Upper lobe of left lung (tissue), 6 donors: ENCODE data around the gene ERG28. TPM values are rescaled to one million over a fixed set of nuclear protein-coding genes. Genes with fewer than 3 reads are reported as not detected.
A peak's percentile ranks its signal among the peaks of the same experiment; 100 is the strongest.

Source experiments
- ATAC-seq, 2 donors: fragments of 200-7000 bp; cut with Tn5 transposase; one replicate each; pipeline ENCODE4 v1.9.1; 2022; ENCODE audit warnings: mild to moderate bottlenecking in 2 of 2, moderate library complexity in 2 of 2; ENCODE audit not compliant: low FRiP score in 2 of 2
- DNase-seq, 2 donors: peaks; one replicate each; pipeline ENCODE4 v3.0.0-alpha.2; 2019 to 2020
- H3K27ac ChIP-seq, 4 donors: fragments of 200-600 bp; sonication (generic); one replicate each; pipeline ENCODE4 v1.5.1; 2016 to 2019
- H3K27me3 ChIP-seq, 4 donors: fragments of 200-600 bp; sonication (generic); one replicate each; pipeline ENCODE4 v1.5.1; 2017 to 2019
- H3K36me3 ChIP-seq, 4 donors: fragments of 200-600 bp; sonication (generic); one replicate each; pipeline ENCODE4 v1.5.1; 2016 to 2019
- H3K4me1 ChIP-seq, 4 donors: fragments of 200-600 bp; sonication (generic); one replicate each; pipeline ENCODE4 v1.5.1; 2018 to 2019
- H3K4me3 ChIP-seq, 4 donors: fragments of 200-600 bp; sonication (generic); one replicate each; pipeline ENCODE4 v1.5.1; 2017 to 2019; ENCODE audit warnings: mild to moderate bottlenecking in 2 of 4, moderate library complexity in 1 of 4
- H3K9me3 ChIP-seq, 4 donors: fragments of 200-600 bp; sonication (generic); one replicate each; pipeline ENCODE4 v1.5.1; 2018 to 2019
- EP300 ChIP-seq, 4 donors: sonication (generic); formaldehyde crosslinking; IDR thresholded peaks; one replicate each; pipeline ENCODE4 v1.5.1; 2017; ENCODE audit warnings: antibody characterized with exemption in 4 of 4, control low read depth in 2 of 4
- POLR2A ChIP-seq, 4 donors: fragments of 450-650 bp; IDR thresholded peaks; one replicate each; pipeline ENCODE4 v1.5.1; 2016 to 2017; ENCODE audit warnings: antibody characterized with exemption in 4 of 4, mild to moderate bottlenecking in 2 of 4
- POLR2AphosphoS5 ChIP-seq, 2 donors: sonication (generic); formaldehyde crosslinking; IDR thresholded peaks; one replicate each; pipeline ENCODE4 v1.5.1; 2017; ENCODE audit warnings: antibody characterized with exemption in 2 of 2
- WGBS, 2 donors: methylation state at CpG; one replicate each; pipeline ENCODE4 v1.1.5; 2017 to 2018; 5-methylcytosine and 5-hydroxymethylcytosine counted together
- total RNA-seq, 6 donors: library from RNA; depleted of rRNA in 4 of 6; stranded (reverse); fragments of >200 nt in 4 of 6; gene quantifications; one replicate each; pipeline versions ENCODE4 v1.1.0 to v1.2.1, GENCODE V29; 2016 to 2021
- TF ChIP-seq, protein P1 (sequence below), 6 experiments: fragments of 450-650 bp in 4 of 6; fragments of 200-600 bp in 2 of 6; sonication (generic) in 2 of 6; IDR thresholded peaks; one replicate each; pipeline ENCODE4 v1.5.1; 2016 to 2019; ENCODE audit warnings: antibody characterized with exemption in 6 of 6
- donor health status: DM: no; HTN: no; CAD: no; lungs with moderate emphysema.
- donor health status: DM: no; HTN: yes; CAD: no; lungs with severe emphysema.

Gene ERG28
- total RNA-seq, 6 donors from 2014 or later, result 6.3 to 36.0 (median 17.3) TPM

DNA sequence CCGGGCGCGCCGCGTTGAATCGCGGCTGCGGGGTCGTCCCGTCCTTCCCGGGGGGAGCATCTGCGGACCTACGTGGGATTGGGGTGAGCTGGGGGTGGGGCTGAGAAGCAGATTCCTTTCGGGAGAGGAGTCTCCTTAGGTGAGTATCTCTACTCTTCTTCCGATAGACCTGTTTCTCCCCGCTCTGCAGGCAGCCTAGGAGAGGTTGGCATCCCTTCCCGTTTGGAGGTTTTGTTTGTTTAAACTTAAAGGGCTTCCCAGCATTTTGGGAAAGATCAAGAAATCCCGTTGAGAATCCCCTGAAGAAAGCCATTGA lies 781 bp upstream of the ERG28 start:
- peaks cover 9 to 25% (median 20%) of the 10 kb centered on the region in 4 donors for H3K4me1 ChIP-seq
- TF ChIP-seq, protein P1, sequence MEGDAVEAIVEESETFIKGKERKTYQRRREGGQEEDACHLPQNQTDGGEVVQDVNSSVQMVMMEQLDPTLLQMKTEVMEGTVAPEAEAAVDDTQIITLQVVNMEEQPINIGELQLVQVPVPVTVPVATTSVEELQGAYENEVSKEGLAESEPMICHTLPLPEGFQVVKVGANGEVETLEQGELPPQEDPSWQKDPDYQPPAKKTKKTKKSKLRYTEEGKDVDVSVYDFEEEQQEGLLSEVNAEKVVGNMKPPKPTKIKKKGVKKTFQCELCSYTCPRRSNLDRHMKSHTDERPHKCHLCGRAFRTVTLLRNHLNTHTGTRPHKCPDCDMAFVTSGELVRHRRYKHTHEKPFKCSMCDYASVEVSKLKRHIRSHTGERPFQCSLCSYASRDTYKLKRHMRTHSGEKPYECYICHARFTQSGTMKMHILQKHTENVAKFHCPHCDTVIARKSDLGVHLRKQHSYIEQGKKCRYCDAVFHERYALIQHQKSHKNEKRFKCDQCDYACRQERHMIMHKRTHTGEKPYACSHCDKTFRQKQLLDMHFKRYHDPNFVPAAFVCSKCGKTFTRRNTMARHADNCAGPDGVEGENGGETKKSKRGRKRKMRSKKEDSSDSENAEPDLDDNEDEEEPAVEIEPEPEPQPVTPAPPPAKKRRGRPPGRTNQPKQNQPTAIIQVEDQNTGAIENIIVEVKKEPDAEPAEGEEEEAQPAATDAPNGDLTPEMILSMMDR (IDR thresholded peaks at IDR 0.05), result no peak
- TF ChIP-seq EP300 (IDR thresholded peaks at IDR 0.05), result no peak
- no peak for TF ChIP-seq POLR2AphosphoS5 (IDR thresholded peaks at IDR 0.05)
- TF ChIP-seq POLR2A (IDR thresholded peaks at IDR 0.05), result no peak
- H3K9me3 ChIP-seq, result no peaks in the 10 kb centered on the region
- no peaks in the 10 kb centered on the region for H3K27me3 ChIP-seq
- peak overlapping the region; percentile 79 to 86 (median 86) for H3K27ac ChIP-seq
- H3K36me3 ChIP-seq, result peaks cover 5 to 12% (median 8%) of the 10 kb centered on the region in 4 donors
- H3K4me3 ChIP-seq, result peak overlapping the region; percentile 77 to 88 (median 82)
- 0 to 1% methylated on average over 5 to 13 of the region's 18 CpGs for WGBS, 2 donors
- ATAC-seq, result peak in 1 of 2 donors; percentile 16
- no peak for DNase-seq

DNA sequence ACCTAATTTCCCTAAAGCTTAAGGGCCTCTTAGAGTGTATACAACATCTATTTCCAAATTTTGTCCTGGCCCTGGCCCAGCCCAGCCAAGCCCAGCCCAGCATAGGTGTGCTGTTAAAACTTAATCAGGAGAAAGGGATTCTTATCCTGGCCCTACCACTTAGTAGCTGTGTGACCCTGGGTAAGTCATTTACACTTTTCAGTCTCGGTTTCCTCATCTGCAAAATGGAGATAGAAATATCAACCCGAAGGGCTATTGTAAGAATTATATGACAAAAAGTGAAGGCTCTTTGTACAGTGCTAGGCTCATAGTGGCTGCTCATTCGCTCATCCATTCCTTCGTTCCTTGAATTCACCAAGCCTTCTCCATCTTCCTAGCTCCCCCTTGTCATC lies 442 bp downstream of the ERG28 start:
- DNase-seq, result peak in 1 of 2 donors; percentile 47
- Histone ChIP-seq H3K4me1 (peaks cover 9 to 25% (median 20%) of the 10 kb centered on the region in 4 donors), H3K27ac (peak overlapping the region; percentile 79 to 86 (median 86)), H3K4me3 (peak overlapping the region; percentile 26 to 88 (median 80)), H3K27me3 (no peaks in the 10 kb centered on the region), H3K36me3 (peaks cover 7 to 19% (median 15%) of the 10 kb centered on the region in 4 donors), H3K9me3 (no peaks in the 10 kb centered on the region)
- peak in 1 of 2 donors; percentile 12 for ATAC-seq
- 19 to 22% methylated on average over 4 of the region's 4 CpGs for WGBS, 2 donors
- TF ChIP-seq POLR2A (IDR thresholded peaks at IDR 0.05) (no peak), EP300 (IDR thresholded peaks at IDR 0.05) (no peak), POLR2AphosphoS5 (IDR thresholded peaks at IDR 0.05) (no peak)
- TF ChIP-seq, protein P1 (IDR thresholded peaks at IDR 0.05), result no peak

DNA sequence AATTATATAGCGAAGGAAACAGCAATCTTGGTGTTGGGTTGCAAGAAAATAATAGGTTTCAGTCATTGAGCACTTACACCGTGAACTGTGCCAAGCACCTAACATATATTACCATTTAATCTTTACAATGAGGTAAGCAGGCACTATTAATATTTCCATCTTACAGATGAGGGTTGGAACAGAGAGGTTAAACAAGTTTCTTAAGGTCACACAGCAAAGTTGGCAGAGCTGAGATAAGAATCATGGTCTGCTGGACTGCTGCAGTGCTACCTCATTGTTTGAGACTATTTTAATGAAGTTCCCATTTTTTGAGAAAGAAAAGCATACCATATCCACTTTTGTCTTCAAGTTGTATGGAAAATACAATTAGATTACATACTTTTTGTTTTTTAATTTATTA lies 1.7 kb downstream of the ERG28 start:
- H3K27me3 ChIP-seq, result no peaks in the 10 kb centered on the region

DNA sequence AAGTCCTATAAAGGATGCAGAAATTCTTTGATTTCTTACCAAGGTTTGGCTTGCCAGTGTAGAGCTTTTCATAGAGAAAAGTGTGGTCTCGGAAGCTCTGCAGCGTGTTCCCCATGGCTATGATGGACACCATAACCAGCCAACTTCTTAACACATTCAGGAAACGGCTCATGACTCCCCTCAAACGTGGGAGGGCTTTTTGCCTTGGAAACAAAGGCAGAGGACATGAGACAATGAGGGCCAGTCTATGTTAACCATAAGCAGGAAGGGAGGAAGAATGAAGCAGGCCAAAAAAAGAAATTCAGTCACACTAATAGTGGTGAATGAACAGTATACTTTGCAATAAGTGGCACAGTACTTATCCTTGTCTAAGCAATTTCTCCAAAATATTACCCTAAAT lies 3.3 kb downstream of the ERG28 start:
- Histone ChIP-seq H3K27me3 (no peaks in the 10 kb centered on the region), H3K4me1 (peaks cover 7 to 23% (median 19%) of the 10 kb centered on the region in 4 donors), H3K27ac (no peak overlapping the region), H3K9me3 (no peaks in the 10 kb centered on the region), H3K4me3 (no peak overlapping the region), H3K36me3 (peaks cover 3 to 37% (median 26%) of the 10 kb centered on the region in 4 donors)
- WGBS, 2 donors, result 70 to 74% methylated on average over 4 of the region's 4 CpGs
- DNase-seq, result no peak
- TF ChIP-seq POLR2A (IDR thresholded peaks at IDR 0.05), result no peak
- no peak for TF ChIP-seq EP300 (IDR thresholded peaks at IDR 0.05)
- TF ChIP-seq POLR2AphosphoS5 (IDR thresholded peaks at IDR 0.05), result no peak
- TF ChIP-seq, protein P1 (IDR thresholded peaks at IDR 0.05), result no peak
- ATAC-seq, result no peak

More for the DNA sequence above, 1.7 kb downstream of the ERG28 start:
- DNase-seq, result no peak
- Histone ChIP-seq H3K36me3 (peaks cover 7 to 26% (median 21%) of the 10 kb centered on the region in 4 donors), H3K27ac (no peak overlapping the region), H3K4me1 (peaks cover 9 to 25% (median 21%) of the 10 kb centered on the region in 4 donors), H3K4me3 (peak overlapping the region in 1 of 4 donors; percentile 88), H3K9me3 (no peaks in the 10 kb centered on the region)
- ATAC-seq, result no peak
- WGBS, 2 donors, result 97 to 100% methylated on average over 2 of the region's 2 CpGs
- no peak for TF ChIP-seq POLR2AphosphoS5 (IDR thresholded peaks at IDR 0.05)
- no peak for TF ChIP-seq EP300 (IDR thresholded peaks at IDR 0.05)
- no peak for TF ChIP-seq POLR2A (IDR thresholded peaks at IDR 0.05)
- TF ChIP-seq, protein P1 (IDR thresholded peaks at IDR 0.05), result no peak

DNA sequence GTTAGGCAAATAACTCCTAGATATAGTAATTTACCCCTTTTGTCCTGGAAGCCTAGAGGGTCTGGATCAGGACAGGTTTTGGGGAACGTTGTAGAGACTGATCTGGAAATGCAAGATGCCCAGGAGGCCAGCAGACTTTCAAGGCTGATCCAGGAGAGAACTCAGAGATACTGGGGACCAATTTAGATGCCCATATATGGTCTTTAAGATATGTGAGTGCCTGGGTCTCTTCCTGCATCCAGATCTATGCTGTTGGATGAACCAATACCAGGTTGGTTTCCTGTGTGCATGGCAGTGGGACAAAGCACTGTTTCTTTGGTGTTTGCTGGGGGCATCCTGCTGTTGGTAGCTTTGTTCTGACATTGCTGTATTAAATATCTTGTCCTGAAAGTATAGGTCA lies 5.4 kb downstream of the ERG28 start:
- Histone ChIP-seq H3K9me3 (no peaks in the 10 kb centered on the region), H3K4me3 (no peak overlapping the region), H3K27ac (no peak overlapping the region), H3K4me1 (peaks cover 0 to 17% (median 11%) of the 10 kb centered on the region in 4 donors), H3K27me3 (no peaks in the 10 kb centered on the region), H3K36me3 (peaks cover 17 to 57% (median 45%) of the 10 kb centered on the region in 4 donors)
- no peak for DNase-seq
- WGBS, 2 donors, result 0% methylated on average over 1 of the region's 1 CpG
- no peak for ATAC-seq
- TF ChIP-seq, protein P1 (IDR thresholded peaks at IDR 0.05), result no peak
- TF ChIP-seq POLR2AphosphoS5 (IDR thresholded peaks at IDR 0.05), result no peak
- TF ChIP-seq POLR2A (IDR thresholded peaks at IDR 0.05), result no peak
- TF ChIP-seq EP300 (IDR thresholded peaks at IDR 0.05), result no peak
